ENCODE data around the gene OR52L1. TPM values are rescaled to one million over a fixed set of nuclear protein-coding genes. Genes with fewer than 3 reads are reported as not detected.

OR52L1 gene
- total and polyA plus RNA-seq, 9 of the 15 experiments (the other 6 are each of a cell fraction or from before 2014, with no cell fraction given), result not detected

GRCh38 chr11:6022956-6023355 is 36.2 kb upstream of the OR52L1 start (continued):
- TF ChIP-seq RAD21 (CRISPR knock-in tag; conservative IDR thresholded peaks at IDR 0.05 in 1 of 2, IDR thresholded peaks at IDR 0.05 in 1 of 2), result peak; percentile 79 to 89
- no peak for TF ChIP-seq GATAD2B (IDR thresholded peaks at IDR 0.05; ENCODE audit: borderline replicate concordance)
- peak; percentile 58; the same call in 1 of the 2 replicates for TF ChIP-seq SMC3 (conservative IDR thresholded peaks at IDR 0.05; ENCODE audit: insufficient read depth, low read depth, low read length)

GRCh38 chr11:6013042-6013441 is 26.3 kb upstream of the OR52L1 start:
- TF ChIP-seq SRSF9 (IDR thresholded peaks at IDR 0.05; ENCODE audit: borderline replicate concordance, low read depth, low read length) (no peak), POLR2AphosphoS5 (IDR thresholded peaks at IDR 0.05; ENCODE audit: control insufficient read depth, insufficient read depth, low read depth, low read length) (no peak), ZNF398 (CRISPR knock-in tag; IDR thresholded peaks at IDR 0.05) (no peak)
- Histone ChIP-seq H3K36me3 (ENCODE audit: control insufficient read depth, insufficient read depth, low read length) (no peaks in the 10 kb centered on the region), H3K9me1 (ENCODE audit: control insufficient read depth, insufficient read depth, low read length) (no peaks in the 10 kb centered on the region), H3K79me2 (ENCODE audit: control insufficient read depth, insufficient read depth, low read length) (no peaks in the 10 kb centered on the region), H3K27ac (ENCODE audit: extremely low read depth, low read depth, low read length) (no peak overlapping the region), H3K4me2 (ENCODE audit: insufficient read depth, low read length) (no peak overlapping the region), H3K9ac (ENCODE audit: insufficient read depth in 1 of 2, low read depth in 2 of 2, low read length in 2 of 2) (no peak overlapping the region), H3K4me1 (replicated peaks in 1 of 2; ENCODE audit: control insufficient read depth in 2 of 2, insufficient read depth in 2 of 2, low read length in 2 of 2) (no peaks in the 10 kb centered on the region), H4K20me1 (replicated peaks; ENCODE audit: control insufficient read depth, insufficient read depth, low read length) (no peaks in the 10 kb centered on the region), H3K4me3 (no peak overlapping the region), H3K9me3 (replicated peaks; ENCODE audit: control insufficient read depth, insufficient read depth, low read depth, low read length) (no peaks in the 10 kb centered on the region; the same call in 1 of the 2 replicates), H3K27me3 (ENCODE audit: control insufficient read depth in 2 of 2, insufficient read depth in 2 of 2, low read length in 2 of 2) (no peaks in the 10 kb centered on the region), H2AFZ (ENCODE audit: low read depth, low read length) (no peak overlapping the region)
- intact Hi-C loops (cut with micrococcal nuclease), result no loop called here
- ATAC-seq (no peak), FAIRE-seq (no peak), DNase-seq (ENCODE audit: extremely low read depth in 1 of 4, low spot score in 3 of 4) (no peak)
- no TSS peak for BruUV-seq (replicated peaks)
- ChIA-PET CTCF (ENCODE audit: low intra/inter-chr PET ratio) (no interaction called here), POLR2A (no interaction called here)
- WGBS (ENCODE audit: insufficient coverage, low coverage, missing lambda C conversion rate), result 0% methylated on average over 2 of the region's 3 CpGs
- in situ Hi-C loops (cut with MboI), result no loop called here

Data from K562 (cell line).